WI38 (cell line): ENCODE results near the gene SPATA6.
"Not testable (repeated sequence)": the region's sequence is repeated elsewhere in the genome, so short reads cannot be mapped to it uniquely, and the experiment has no call there.

Experiments
- H3K4me3 ChIP-seq: 2 replicates; pipeline ENCODE4 v1.5.1; 2011; ENCODE audit warnings: low read depth, mild to moderate bottlenecking, control low read depth, low read length
- CTCF ChIP-seq: IDR thresholded peaks from 2 replicates; pipeline ENCODE4 v1.5.1; 2012; ENCODE audit warnings: low read depth, mild to moderate bottlenecking, control low read depth, low read length

Gene SPATA6

GRCh38 chr1:48471691-48472576 is at the start of gene SPATA6:
TSS of gene SPATA6 (minus strand) at chr1:48472204. CDS start at chr1:48472008, 196 bp downstream.
- H3K4me3 ChIP-seq = peak within 1 kb of the TSS; percentile 46
- no peak for TF ChIP-seq CTCF

- not testable (repeated sequence) for H3K4me3 ChIP-seq
Observed at GRCh38 chr1:48519896-48520295, 47.9 kb upstream of the SPATA6 start.

GRCh38 chr1:48506870-48507269 is 34.9 kb upstream of the SPATA6 start:
- TF ChIP-seq CTCF = no peak
- no peak overlapping the region for H3K4me3 ChIP-seq

GRCh38 chr1:48500541-48501450 is 28.8 kb upstream of the SPATA6 start:
- H3K4me3 ChIP-seq = no peak overlapping the region
- TF ChIP-seq CTCF = no peak

GRCh38 chr1:48499211-48499735 is 27.3 kb upstream of the SPATA6 start:
- no peak overlapping the region for H3K4me3 ChIP-seq
- no peak for TF ChIP-seq CTCF

- TF ChIP-seq CTCF = peak; percentile 40
- H3K4me3 ChIP-seq = no peak overlapping the region
Observed at GRCh38 chr1:48498096-48498791, 26.2 kb upstream of the SPATA6 start.

GRCh38 chr1:48495911-48496310 is 23.9 kb upstream of the SPATA6 start:
- TF ChIP-seq CTCF = no peak
- no peak overlapping the region for H3K4me3 ChIP-seq
